Cortex of kidney (tissue), 1 donor: ENCODE results near the gene SDK1.

Experiments
- DNase-seq: peaks from one replicate; lab custom pipeline; 2025; lab: John Stamatoyannopoulos, UW

SDK1 gene

GRCh38 chr7:3283130-3283704 lies 17.8 kb upstream of the SDK1 start:
- no peak for DNase-seq

- DNase-seq: no peak
Observed at GRCh38 chr7:3285652-3286051, 15.4 kb upstream of the SDK1 start.

GRCh38 chr7:3289996-3290395 lies 11.1 kb upstream of the SDK1 start:
- no peak for DNase-seq

- no peak for DNase-seq
Observed at GRCh38 chr7:3292694-3293093, 8.4 kb upstream of the SDK1 start.

- no peak for DNase-seq
Observed at GRCh38 chr7:3294432-3295100, 6.5 kb upstream of the SDK1 start.

- no peak for DNase-seq
Observed at GRCh38 chr7:3297105-3297819, 3.8 kb upstream of the SDK1 start.

GRCh38 chr7:3300221-3300650 lies 816 bp upstream of the SDK1 start:
- DNase-seq: no peak

GRCh38 chr7:3301449-3301731 lies 338 bp downstream of the SDK1 start:
- no peak for DNase-seq

GRCh38 chr7:3301831-3302618 lies 973 bp downstream of the SDK1 start:
- DNase-seq: no peak

GRCh38 chr7:3302681-3303320 lies 1.7 kb downstream of the SDK1 start:
- DNase-seq: no peak

GRCh38 chr7:3304131-3304530 lies 3.1 kb downstream of the SDK1 start:
- no peak for DNase-seq

GRCh38 chr7:3307435-3307834 lies 6.4 kb downstream of the SDK1 start:
- no peak for DNase-seq

GRCh38 chr7:3309140-3309539 lies 8.1 kb downstream of the SDK1 start:
- DNase-seq: no peak

- no peak for DNase-seq
Observed at GRCh38 chr7:3309956-3310355, 8.9 kb downstream of the SDK1 start.

- no peak for DNase-seq
Observed at GRCh38 chr7:3310884-3311283, 9.8 kb downstream of the SDK1 start.

GRCh38 chr7:3312583-3312982 lies 11.5 kb downstream of the SDK1 start:
- DNase-seq: no peak

GRCh38 chr7:3318874-3319273 lies 17.8 kb downstream of the SDK1 start:
- DNase-seq: no peak

GRCh38 chr7:3321206-3321605 lies 20.2 kb downstream of the SDK1 start:
- no peak for DNase-seq

- DNase-seq: no peak
Observed at GRCh38 chr7:3321745-3322144, 20.7 kb downstream of the SDK1 start.

- DNase-seq: no peak
Observed at GRCh38 chr7:3326246-3326645, 25.2 kb downstream of the SDK1 start.

- DNase-seq: no peak
Observed at GRCh38 chr7:3327099-3327498, 26.0 kb downstream of the SDK1 start.

- DNase-seq: no peak
Observed at GRCh38 chr7:3327655-3328054, 26.6 kb downstream of the SDK1 start.
